ENCODE results near the gene RAMP3. TPM values are rescaled to one million over a fixed set of nuclear protein-coding genes. Genes with fewer than 3 reads are reported as not detected.
A peak's percentile ranks its signal among the peaks of the same experiment; 100 is the strongest.
"Not testable (repeated sequence)": the region's sequence is repeated elsewhere in the genome, so short reads cannot be mapped to it uniquely, and the experiment has no call there.

Gene RAMP3
- 100 to 1,000 TPM in 1 of 4 donors, 10 to 100 TPM in 3; 11.9 to 182 (median 57.5) TPM for total RNA-seq

GRCh38 chr7:45157653-45158401 lies at the start of gene RAMP3:
Gene RAMP3, plus strand, starts transcription at chr7:45157791. Its CDS starts 38 bp downstream, at chr7:45157829.
- Histone ChIP-seq H3K4me1 (peaks cover 0 to 4% of the 10 kb centered on the region in 2 donors), H3K27me3 (peaks cover 0 to 3% of the 10 kb centered on the region in 2 donors), H3K36me3 (no peaks in the 10 kb centered on the region), H3K27ac (peak within 1 kb of the TSS; percentile 42 to 47), H3K9me3 (no peaks in the 10 kb centered on the region), H3K4me3 (peak within 1 kb of the TSS; percentile 18 to 22)
- no peak for DNase-seq
- TF ChIP-seq POLR2A (IDR thresholded peaks at IDR 0.05) (no peak), CTCF (IDR thresholded peaks at IDR 0.05) (no peak)
- intact Hi-C loops (cut with DNase I; ENCODE audit: low total_unique reads): loop anchor here (10.0 kb wide), 1 partner anchor 97 kb away; no protein-coding TSS in a partner anchor

GRCh38 chr7:45108863-45109262 lies 48.7 kb upstream of the RAMP3 start:
- Histone ChIP-seq H3K9me3 (no peaks in the 10 kb centered on the region), H3K27ac (no peak overlapping the region), H3K27me3 (no peaks in the 10 kb centered on the region), H3K36me3 (no peaks in the 10 kb centered on the region), H3K4me3 (no peak overlapping the region), H3K4me1 (peaks cover 0 to 3% of the 10 kb centered on the region in 2 donors)
- TF ChIP-seq CTCF (IDR thresholded peaks at IDR 0.05): no peak
- DNase-seq: no peak
- intact Hi-C loops (cut with DNase I; ENCODE audit: low total_unique reads): no loop called here

- Histone ChIP-seq H3K36me3 (no peaks in the 10 kb centered on the region), H3K4me1 (peaks cover 0 to 3% of the 10 kb centered on the region in 2 donors), H3K4me3 (peak within 1 kb of the TSS; percentile 50 to 89), H3K9me3 (no peaks in the 10 kb centered on the region), H3K27ac (peak within 1 kb of the TSS; percentile 92), H3K27me3 (no peaks in the 10 kb centered on the region)
- peak; percentile 92 to 94 for DNase-seq
- TF ChIP-seq CTCF (IDR thresholded peaks at IDR 0.05): peak in 3 of 4 experiments; percentile 10 to 55 (median 29)
- peak; percentile 70 to 93 for TF ChIP-seq POLR2A (IDR thresholded peaks at IDR 0.05)
- intact Hi-C loops (cut with DNase I; ENCODE audit: low total_unique reads): no loop called here
These were observed 46.0 kb upstream of the RAMP3 start, which contains the start of gene TBRG4 for GRCh38 chr7:45111298-45112223. Gene TBRG4, minus strand, starts transcription at chr7:45111697. Its CDS starts 2,460 bp downstream, at chr7:45109237.

- intact Hi-C loops (cut with DNase I; ENCODE audit: low total_unique reads): no loop called here
- no peaks in the 10 kb centered on the region for H3K27me3 ChIP-seq
These were observed 44.9 kb upstream of the RAMP3 start for GRCh38 chr7:45112648-45113047.

GRCh38 chr7:45114257-45114656 lies 43.3 kb upstream of the RAMP3 start:
- H3K27ac ChIP-seq; H3K4me3 ChIP-seq; H3K36me3 ChIP-seq; H3K27me3 ChIP-seq; DNase-seq; intact Hi-C loops (cut with DNase I; ENCODE audit: low total_unique reads); H3K4me1 ChIP-seq; H3K9me3 ChIP-seq: not testable (repeated sequence)

More at GRCh38 chr7:45112648-45113047, 44.9 kb upstream of the RAMP3 start:
- Histone ChIP-seq H3K9me3 (no peaks in the 10 kb centered on the region), H3K27ac (peak overlapping the region in 1 of 2 donors; percentile 92), H3K36me3 (no peaks in the 10 kb centered on the region), H3K4me3 (peak overlapping the region in 1 of 2 donors; percentile 50), H3K4me1 (peaks cover 0 to 3% of the 10 kb centered on the region in 2 donors)
- no peak for TF ChIP-seq CTCF (IDR thresholded peaks at IDR 0.05)
- TF ChIP-seq POLR2A (IDR thresholded peaks at IDR 0.05): no peak
- no peak for DNase-seq

All from uterus (tissue), 4 donors.